SK-N-SH (cell line): Measurements from ENCODE around the gene GPR152. TPM values are rescaled to one million over a fixed set of nuclear protein-coding genes. Genes with fewer than 3 reads are reported as not detected.

Source experiments
- CTCF ChIA-PET: fragments of 300-600, 350-600 bp; formaldehyde crosslinking; extraction: SDS; loops from one replicate; lab custom pipeline; 2021; lab: Yijun Ruan, JAX
- POLR2A ChIA-PET: fragments of 350-600 bp; sonication (Branson Sonifier 250); formaldehyde crosslinking; extraction: SDS; loops from one replicate; lab custom pipeline; 2020; ENCODE audit warnings: antibody characterized with exemption, inconsistent platforms; lab: Yijun Ruan, JAX
- DNase-seq: peaks from one replicate; pipeline ENCODE4 v3.0.0; 2012
- H2AFZ ChIP-seq: fragments of 200-600 bp; sonication (generic); 2 replicates; pipeline ENCODE4 v1.8.1; 2016; ENCODE audit warnings: antibody characterized with exemption, mild to moderate bottlenecking, low read depth
- H3F3A ChIP-seq: fragments of 200-600 bp; sonication (generic); replicated peaks from 2 replicates; pipeline ENCODE3; 2016; ENCODE audit warnings: antibody characterized with exemption, mild to moderate bottlenecking; ENCODE audit not compliant: insufficient read depth
- H3K27ac ChIP-seq, 2 experiments: fragments of 200-500 bp in 1 of 2; fragments of 200-600 bp in 1 of 2; sonication (Bioruptor generic) in 1 of 2; sonication (generic), shearing (Covaris generic) in 1 of 2; 2 replicates each; pipeline versions ENCODE4 v1.5.1 to v1.6.1; 2014 to 2016; ENCODE audit warnings: low read depth in 2 of 2, inconsistent platforms in 1 of 2, low read length in 1 of 2, mild to moderate bottlenecking in 1 of 2, mixed read lengths in 1 of 2
- H3K27me3 ChIP-seq: fragments of 200-600 bp; sonication (generic), shearing (Covaris generic); 2 replicates; pipeline ENCODE4 v1.6.1; 2016; ENCODE audit warnings: mixed run types; ENCODE audit not compliant: insufficient read depth
- H3K36me3 ChIP-seq, 2 experiments: fragments of 200-500 bp in 1 of 2; fragments of 200-600 bp in 1 of 2; sonication (Bioruptor generic) in 1 of 2; sonication (generic) in 1 of 2; replicated peaks in 1 of 2; 2 replicates each; pipeline versions ENCODE3 to v1.5.1; 2014 to 2016; ENCODE audit warnings: low read length in 1 of 2, mild to moderate bottlenecking in 1 of 2; ENCODE audit not compliant: insufficient read depth in 2 of 2, control insufficient read depth in 1 of 2
- H3K4me1 ChIP-seq, 2 experiments: fragments of 200-500 bp in 1 of 2; fragments of 200-600 bp in 1 of 2; sonication (Bioruptor generic) in 1 of 2; sonication (generic), shearing (Covaris generic) in 1 of 2; 2 replicates each; pipeline versions ENCODE4 v1.5.1 to v1.6.1; 2014 to 2016; ENCODE audit warnings: low read depth in 1 of 2, low read length in 1 of 2, mixed run types in 1 of 2; ENCODE audit not compliant: insufficient read depth in 2 of 2, control insufficient read depth in 1 of 2
- H3K4me2 ChIP-seq: fragments of 200-600 bp; sonication (generic), shearing (Covaris generic); 2 replicates; pipeline ENCODE4 v1.6.1; 2017; ENCODE audit warnings: mixed run types
- H3K4me3 ChIP-seq, 2 experiments: fragments of 200-500 bp in 1 of 2; fragments of 200-600 bp in 1 of 2; sonication (Bioruptor generic) in 1 of 2; sonication (generic), shearing (Covaris generic) in 1 of 2; 2 replicates each; pipeline versions ENCODE4 v1.5.1 to v1.8.1; 2014 to 2016; ENCODE audit warnings: low read depth in 2 of 2, inconsistent platforms in 1 of 2, low read length in 1 of 2, mild to moderate bottlenecking in 1 of 2, mixed read lengths in 1 of 2, moderate library complexity in 1 of 2
- H3K79me2 ChIP-seq: fragments of 200-600 bp; sonication (generic); 2 replicates; pipeline ENCODE4 v1.8.1; 2017; ENCODE audit warnings: mild to moderate bottlenecking; ENCODE audit not compliant: insufficient read depth
- H3K9ac ChIP-seq: fragments of 200-600 bp; sonication (generic); 2 replicates; pipeline ENCODE4 v1.6.1; 2017; ENCODE audit warnings: mixed run types
- H3K9me2 ChIP-seq: fragments of 200-600 bp; sonication (generic); 2 replicates; pipeline ENCODE4 v1.6.1; 2017; ENCODE audit warnings: mixed run types
- H3K9me3 ChIP-seq: fragments of 200-600 bp; sonication (generic); 2 replicates; pipeline ENCODE4 v1.6.1; 2017; ENCODE audit warnings: mixed run types, mild to moderate bottlenecking, moderate library complexity
- H4K20me1 ChIP-seq: fragments of 200-600 bp; sonication (generic); 2 replicates; pipeline ENCODE4 v1.6.1; 2017; ENCODE audit warnings: mild to moderate bottlenecking, mixed run types; ENCODE audit not compliant: insufficient read depth
- ELF1 ChIP-seq: IDR thresholded peaks from 2 replicates; pipeline ENCODE4 v1.4.0; 2012
- FOSL2 ChIP-seq: IDR thresholded peaks from 2 replicates; pipeline ENCODE4 v1.4.0; 2012; ENCODE audit warnings: low read depth, mild to moderate bottlenecking, moderate library complexity, borderline replicate concordance
- FOXJ3 ChIP-seq: sonication (generic); formaldehyde crosslinking; IDR thresholded peaks from 2 replicates; pipeline ENCODE4 v1.5.1; 2020; ENCODE audit warnings: mild to moderate bottlenecking, missing genetic modification reagents
- GABPA ChIP-seq: IDR thresholded peaks from 2 replicates; pipeline ENCODE4 v1.4.0; 2012; ENCODE audit warnings: low read depth, mild to moderate bottlenecking
- JUND ChIP-seq: IDR thresholded peaks from 2 replicates; pipeline ENCODE4 v1.4.0; 2012
- MXI1 ChIP-seq: IDR thresholded peaks from 2 replicates; pipeline ENCODE4 v1.6.1; 2012; ENCODE audit warnings: mild to moderate bottlenecking, low read depth, low read length, improper control_type of control experiment
- NRF1 ChIP-seq: IDR thresholded peaks from 2 replicates; pipeline ENCODE4 v1.6.1; 2012; ENCODE audit warnings: low read depth, mild to moderate bottlenecking, low read length
- PBX3 ChIP-seq: IDR thresholded peaks from 2 replicates; pipeline ENCODE4; 2012
- POLR2AphosphoS5 ChIP-seq: IDR thresholded peaks from 2 replicates; pipeline ENCODE4 v1.6.1; 2012; ENCODE audit warnings: low read depth, low read length
- RAD21 ChIP-seq: IDR thresholded peaks from 2 replicates; pipeline ENCODE4 v1.6.1; 2012; ENCODE audit warnings: mild to moderate bottlenecking, low read length
- RXRA ChIP-seq: IDR thresholded peaks from 2 replicates; pipeline ENCODE4 v1.4.0; 2012; ENCODE audit warnings: low read depth, mild to moderate bottlenecking, borderline replicate concordance
- TAF1 ChIP-seq: IDR thresholded peaks from 2 replicates; pipeline ENCODE4 v1.6.1; 2012; ENCODE audit warnings: low read depth, mild to moderate bottlenecking, low read length, moderate library complexity, borderline replicate concordance
- TCF12 ChIP-seq: IDR thresholded peaks from 2 replicates; pipeline ENCODE4 v1.4.0; 2012
- USF2 ChIP-seq: fragments of 150-350 bp; IDR thresholded peaks from 2 replicates; pipeline ENCODE4 v1.6.1; 2017; ENCODE audit warnings: antibody characterized with exemption, low read length, low read depth, borderline replicate concordance
- YY1 ChIP-seq: IDR thresholded peaks from 2 replicates; pipeline ENCODE4 v1.4.0; 2012; ENCODE audit warnings: low read depth, mild to moderate bottlenecking
- WGBS: methylation state at CpG from one replicate; pipeline ENCODE4 v1.1.6; 2017; ENCODE audit warnings: low lambda C conversion rate; 5-methylcytosine and 5-hydroxymethylcytosine counted together
- polyA plus RNA-seq, 3 experiments: library from polyadenylated mRNA; depleted of rRNA; stranded (reverse); fragments of >200 nt; gene quantifications; 2 replicates each; pipeline ENCODE4 v1.2.3, GENCODE V29; 2012
- TF ChIP-seq, protein P1 (sequence below): IDR thresholded peaks from 2 replicates; pipeline ENCODE4 v1.6.1; 2012; ENCODE audit warnings: mild to moderate bottlenecking, low read depth, low read length, moderate library complexity

The GPR152 gene
- polyA plus RNA-seq, 1 of the 3 experiments (the other 2 are of a cell fraction) = not detected

DNA sequence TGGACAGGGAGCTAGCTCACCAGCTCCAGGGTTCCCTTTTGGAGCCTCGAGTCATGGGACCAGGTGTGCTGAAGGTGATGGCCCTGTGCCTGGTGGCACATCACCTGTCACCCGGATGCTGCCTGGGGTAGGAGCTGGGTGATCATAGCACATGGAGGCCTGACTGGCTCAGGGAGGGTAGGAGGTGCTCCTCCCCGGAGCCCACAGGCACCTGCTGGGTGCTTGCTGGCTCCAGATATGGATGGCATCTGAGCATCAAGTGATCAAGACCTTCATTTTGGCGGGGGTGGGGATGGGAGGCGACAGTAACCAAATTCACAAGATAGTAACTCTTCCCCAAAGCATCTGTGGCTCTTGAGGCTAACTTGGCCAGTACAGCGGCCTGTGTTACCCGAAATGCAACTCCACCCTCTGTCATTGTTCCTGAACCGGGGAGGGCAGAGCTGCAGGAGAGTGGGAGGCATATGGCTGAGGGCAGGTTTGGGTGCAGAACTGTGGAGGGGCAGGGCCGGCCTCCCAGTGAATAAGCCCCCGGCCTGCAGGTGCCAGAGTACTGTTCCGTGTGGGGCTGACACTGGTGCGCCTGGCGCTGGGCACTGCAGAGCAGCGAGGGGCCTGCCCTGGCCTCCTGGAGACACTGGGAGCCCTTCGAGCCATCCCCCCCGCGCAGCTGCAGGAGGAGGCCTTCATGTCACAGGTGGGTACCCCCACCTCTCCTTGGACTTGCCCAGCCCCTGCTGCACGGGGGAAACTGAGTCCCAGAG is 43.9 kb downstream of the GPR152 start:
- TF ChIP-seq RAD21 (no peak), GABPA (no peak), FOXJ3 (CRISPR knock-in tag) (no peak), NRF1 (no peak), PBX3 (no peak), FOSL2 (no peak), TAF1 (no peak), JUND (no peak), YY1 (no peak), ELF1 (no peak), POLR2AphosphoS5 (no peak), USF2 (no peak), MXI1 (no peak), RXRA (no peak), TCF12 (no peak)
- TF ChIP-seq, protein P1, sequence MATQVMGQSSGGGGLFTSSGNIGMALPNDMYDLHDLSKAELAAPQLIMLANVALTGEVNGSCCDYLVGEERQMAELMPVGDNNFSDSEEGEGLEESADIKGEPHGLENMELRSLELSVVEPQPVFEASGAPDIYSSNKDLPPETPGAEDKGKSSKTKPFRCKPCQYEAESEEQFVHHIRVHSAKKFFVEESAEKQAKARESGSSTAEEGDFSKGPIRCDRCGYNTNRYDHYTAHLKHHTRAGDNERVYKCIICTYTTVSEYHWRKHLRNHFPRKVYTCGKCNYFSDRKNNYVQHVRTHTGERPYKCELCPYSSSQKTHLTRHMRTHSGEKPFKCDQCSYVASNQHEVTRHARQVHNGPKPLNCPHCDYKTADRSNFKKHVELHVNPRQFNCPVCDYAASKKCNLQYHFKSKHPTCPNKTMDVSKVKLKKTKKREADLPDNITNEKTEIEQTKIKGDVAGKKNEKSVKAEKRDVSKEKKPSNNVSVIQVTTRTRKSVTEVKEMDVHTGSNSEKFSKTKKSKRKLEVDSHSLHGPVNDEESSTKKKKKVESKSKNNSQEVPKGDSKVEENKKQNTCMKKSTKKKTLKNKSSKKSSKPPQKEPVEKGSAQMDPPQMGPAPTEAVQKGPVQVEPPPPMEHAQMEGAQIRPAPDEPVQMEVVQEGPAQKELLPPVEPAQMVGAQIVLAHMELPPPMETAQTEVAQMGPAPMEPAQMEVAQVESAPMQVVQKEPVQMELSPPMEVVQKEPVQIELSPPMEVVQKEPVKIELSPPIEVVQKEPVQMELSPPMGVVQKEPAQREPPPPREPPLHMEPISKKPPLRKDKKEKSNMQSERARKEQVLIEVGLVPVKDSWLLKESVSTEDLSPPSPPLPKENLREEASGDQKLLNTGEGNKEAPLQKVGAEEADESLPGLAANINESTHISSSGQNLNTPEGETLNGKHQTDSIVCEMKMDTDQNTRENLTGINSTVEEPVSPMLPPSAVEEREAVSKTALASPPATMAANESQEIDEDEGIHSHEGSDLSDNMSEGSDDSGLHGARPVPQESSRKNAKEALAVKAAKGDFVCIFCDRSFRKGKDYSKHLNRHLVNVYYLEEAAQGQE = no peak
- Histone ChIP-seq H3K9ac (no peak overlapping the region), H3K27ac (no peak overlapping the region), H3F3A (no peaks in the 10 kb centered on the region), H3K9me3 (no peaks in the 10 kb centered on the region), H3K79me2 (no peaks in the 10 kb centered on the region), H3K36me3 (no peaks in the 10 kb centered on the region), H3K9me2 (no peaks in the 10 kb centered on the region), H3K4me3 (no peak overlapping the region), H3K4me2 (no peak overlapping the region), H3K4me1 (no peaks in the 10 kb centered on the region; a peak in 1 of 4 replicates), H4K20me1 (no peaks in the 10 kb centered on the region), H2AFZ (no peak overlapping the region), H3K27me3 (no peaks in the 10 kb centered on the region)
- DNase-seq = no peak
- POLR2A ChIA-PET = no interaction called here
- WGBS = 75% methylated on average over 10 of the region's 18 CpGs
- CTCF ChIA-PET = interaction anchor here (0.7 to 1.6 kb wide), 2 partner anchors 26 to 57 kb away, joined by 3 to 4 read pairs; no protein-coding TSS in a partner anchor
